ENCODE measurements around the gene PPY. TPM values are rescaled to one million over a fixed set of nuclear protein-coding genes. Genes with fewer than 3 reads are reported as not detected.

PPY gene
- total and polyA plus RNA-seq, 2 donors (not counting 1 experiment from before 2014, with no cell fraction given): not detected

- no peaks in the 10 kb centered on the region for H3K9me3 ChIP-seq (ENCODE audit: control insufficient read depth, insufficient read depth, low read depth, low read length)
- H3K36me3 ChIP-seq (ENCODE audit: control insufficient read depth, insufficient read depth, low read length): no peaks in the 10 kb centered on the region
- TF ChIP-seq EZH2 (IDR thresholded peaks at IDR 0.05; ENCODE audit: low read length, missing control alignments) (no peak), CTCF (conservative IDR thresholded peaks at IDR 0.05 in 1 of 2, IDR thresholded peaks at IDR 0.05 in 1 of 2; ENCODE audit: low read depth in 1 of 2, low read length in 2 of 2) (no peak)
- H3K4me3 ChIP-seq (replicated peaks in 1 of 4; ENCODE audit: control extremely low read depth in 1 of 4, insufficient read depth in 1 of 4, low read depth in 3 of 4, low read length in 4 of 4): no peak overlapping the region
- H3K79me2 ChIP-seq (ENCODE audit: control insufficient read depth, insufficient read depth, low read length): no peaks in the 10 kb centered on the region
- no peaks in the 10 kb centered on the region for H4K20me1 ChIP-seq (ENCODE audit: control insufficient read depth, extremely low read depth, insufficient read depth, low read length)
- no peak for DNase-seq (ENCODE audit: low read depth in 2 of 2)
- H3K9ac ChIP-seq (ENCODE audit: insufficient read depth, low read length): no peak overlapping the region
- H3K27ac ChIP-seq (ENCODE audit: insufficient read depth, low read length): no peak overlapping the region
- H2AFZ ChIP-seq (ENCODE audit: low read length): no peak overlapping the region
- H3K27me3 ChIP-seq (ENCODE audit: control insufficient read depth, insufficient read depth, low read length): peaks cover 47% of the 10 kb centered on the region
- no peaks in the 10 kb centered on the region for H3K4me1 ChIP-seq (ENCODE audit: control insufficient read depth, extremely low read depth, insufficient read depth, low read length)
- no peak overlapping the region for H3K4me2 ChIP-seq (ENCODE audit: extremely low read depth, insufficient read depth, low read length)
Measured at GRCh38 chr17:43950554-43950953, 8.3 kb upstream of the PPY start.

GRCh38 chr17:43949781-43950180 lies 7.5 kb upstream of the PPY start:
- Histone ChIP-seq H3K4me3 (replicated peaks in 1 of 4; ENCODE audit: control extremely low read depth in 1 of 4, insufficient read depth in 1 of 4, low read depth in 3 of 4, low read length in 4 of 4) (no peak overlapping the region), H3K27me3 (ENCODE audit: control insufficient read depth, insufficient read depth, low read length) (peaks cover 42% of the 10 kb centered on the region), H4K20me1 (ENCODE audit: control insufficient read depth, extremely low read depth, insufficient read depth, low read length) (no peaks in the 10 kb centered on the region)

GRCh38 chr17:43946781-43947180 lies 4.5 kb upstream of the PPY start:
- Histone ChIP-seq H3K9me3 (ENCODE audit: control insufficient read depth, insufficient read depth, low read depth, low read length) (no peaks in the 10 kb centered on the region), H3K79me2 (ENCODE audit: control insufficient read depth, insufficient read depth, low read length) (no peaks in the 10 kb centered on the region), H2AFZ (ENCODE audit: low read length) (no peak overlapping the region), H3K27me3 (ENCODE audit: control insufficient read depth, insufficient read depth, low read length) (peaks cover 16% of the 10 kb centered on the region), H4K20me1 (ENCODE audit: control insufficient read depth, extremely low read depth, insufficient read depth, low read length) (no peaks in the 10 kb centered on the region), H3K4me3 (replicated peaks in 1 of 4; ENCODE audit: control extremely low read depth in 1 of 4, insufficient read depth in 1 of 4, low read depth in 3 of 4, low read length in 4 of 4) (no peak overlapping the region), H3K27ac (ENCODE audit: insufficient read depth, low read length) (no peak overlapping the region), H3K4me2 (ENCODE audit: extremely low read depth, insufficient read depth, low read length) (no peak overlapping the region), H3K36me3 (ENCODE audit: control insufficient read depth, insufficient read depth, low read length) (no peaks in the 10 kb centered on the region), H3K9ac (ENCODE audit: insufficient read depth, low read length) (no peak overlapping the region), H3K4me1 (ENCODE audit: control insufficient read depth, extremely low read depth, insufficient read depth, low read length) (peaks cover 2% of the 10 kb centered on the region)
- TF ChIP-seq CTCF (conservative IDR thresholded peaks at IDR 0.05 in 1 of 2, IDR thresholded peaks at IDR 0.05 in 1 of 2; ENCODE audit: low read depth in 1 of 2, low read length in 2 of 2) (no peak), EZH2 (IDR thresholded peaks at IDR 0.05; ENCODE audit: low read length, missing control alignments) (no peak)
- no peak for DNase-seq (ENCODE audit: low read depth in 2 of 2)

More at GRCh38 chr17:43949781-43950180, 7.5 kb upstream of the PPY start:
- Histone ChIP-seq H3K36me3 (ENCODE audit: control insufficient read depth, insufficient read depth, low read length) (no peaks in the 10 kb centered on the region), H3K9ac (ENCODE audit: insufficient read depth, low read length) (no peak overlapping the region), H2AFZ (ENCODE audit: low read length) (no peak overlapping the region), H3K79me2 (ENCODE audit: control insufficient read depth, insufficient read depth, low read length) (no peaks in the 10 kb centered on the region), H3K27ac (ENCODE audit: insufficient read depth, low read length) (no peak overlapping the region), H3K4me1 (ENCODE audit: control insufficient read depth, extremely low read depth, insufficient read depth, low read length) (peaks cover 2% of the 10 kb centered on the region), H3K4me2 (ENCODE audit: extremely low read depth, insufficient read depth, low read length) (no peak overlapping the region), H3K9me3 (ENCODE audit: control insufficient read depth, insufficient read depth, low read depth, low read length) (no peaks in the 10 kb centered on the region)
- TF ChIP-seq CTCF (conservative IDR thresholded peaks at IDR 0.05 in 1 of 2, IDR thresholded peaks at IDR 0.05 in 1 of 2; ENCODE audit: low read depth in 1 of 2, low read length in 2 of 2): peak in 1 of 2 donors; percentile 3
- no peak for TF ChIP-seq EZH2 (IDR thresholded peaks at IDR 0.05; ENCODE audit: low read length, missing control alignments)
- no peak for DNase-seq (ENCODE audit: low read depth in 2 of 2)
